Measurements from ENCODE around the gene CREBBP. TPM values are rescaled to one million over a fixed set of nuclear protein-coding genes. Genes with fewer than 3 reads are reported as not detected.

The CREBBP gene
- total RNA-seq, 1 donor from 2014 or later, result 72.8 TPM

GRCh38 chr16:3823427-3823826 lies 57.1 kb downstream of the CREBBP start:
- intact Hi-C loops (cut with DNase I), result no loop called here
- no peak for ATAC-seq
- no peaks in the 10 kb centered on the region for H3K27me3 ChIP-seq
- no peak overlapping the region for H3K27ac ChIP-seq
- H3K4me3 ChIP-seq, result no peak overlapping the region
- DNase-seq, result no peak
- H3K36me3 ChIP-seq, result no peaks in the 10 kb centered on the region
- no peaks in the 10 kb centered on the region for H3K9me3 ChIP-seq
- no peak for TF ChIP-seq CTCF (IDR thresholded peaks at IDR 0.05)
- peaks cover 59% of the 10 kb centered on the region for H3K4me1 ChIP-seq

GRCh38 chr16:3822366-3823045 lies 58.0 kb downstream of the CREBBP start:
- no peak overlapping the region for H3K4me3 ChIP-seq
- no peak for TF ChIP-seq CTCF (IDR thresholded peaks at IDR 0.05)
- no peak for DNase-seq
- H3K27me3 ChIP-seq, result no peaks in the 10 kb centered on the region
- no peaks in the 10 kb centered on the region for H3K36me3 ChIP-seq
- ATAC-seq, result peak; percentile 61
- H3K4me1 ChIP-seq, result peaks cover 62% of the 10 kb centered on the region
- H3K27ac ChIP-seq, result no peak overlapping the region
- no peaks in the 10 kb centered on the region for H3K9me3 ChIP-seq
- intact Hi-C loops (cut with DNase I), result no loop called here

- Histone ChIP-seq H3K27me3 (no peaks in the 10 kb centered on the region), H3K36me3 (no peaks in the 10 kb centered on the region), H3K27ac (no peak overlapping the region), H3K9me3 (no peaks in the 10 kb centered on the region), H3K4me1 (peaks cover 62% of the 10 kb centered on the region), H3K4me3 (no peak overlapping the region)
- intact Hi-C loops (cut with DNase I), result no loop called here
- TF ChIP-seq CTCF (IDR thresholded peaks at IDR 0.05), result no peak
- DNase-seq (no peak), ATAC-seq (no peak)
Measured at GRCh38 chr16:3821184-3821583, 59.3 kb downstream of the CREBBP start.

- H3K27ac ChIP-seq, result no peak overlapping the region
- intact Hi-C loops (cut with DNase I), result no loop called here
- peaks cover 62% of the 10 kb centered on the region for H3K4me1 ChIP-seq
- peak; percentile 55 for ATAC-seq
- H3K9me3 ChIP-seq, result no peaks in the 10 kb centered on the region
- no peak for DNase-seq
- no peaks in the 10 kb centered on the region for H3K27me3 ChIP-seq
- no peak for TF ChIP-seq CTCF (IDR thresholded peaks at IDR 0.05)
- H3K4me3 ChIP-seq, result no peak overlapping the region
- H3K36me3 ChIP-seq, result no peaks in the 10 kb centered on the region
Measured at GRCh38 chr16:3819746-3820724, 60.5 kb downstream of the CREBBP start.

- Histone ChIP-seq H3K27me3 (no peaks in the 10 kb centered on the region), H3K4me1 (peaks cover 56% of the 10 kb centered on the region), H3K27ac (no peak overlapping the region), H3K9me3 (no peaks in the 10 kb centered on the region), H3K4me3 (no peak overlapping the region), H3K36me3 (no peaks in the 10 kb centered on the region)
- intact Hi-C loops (cut with DNase I), result no loop called here
- TF ChIP-seq CTCF (IDR thresholded peaks at IDR 0.05), result no peak
- ATAC-seq (no peak), DNase-seq (no peak)
Measured at GRCh38 chr16:3819175-3819527, 61.4 kb downstream of the CREBBP start.
